Breast epithelium (tissue), 3 donors: Measurements from ENCODE around the gene WIPI1.

Experiments
- POLR2A ChIP-seq: fragments of 450-650 bp; IDR thresholded peaks from one replicate; pipeline ENCODE4 v1.6.1; 2016; ENCODE audit warnings: antibody characterized with exemption, mild to moderate bottlenecking, moderate library complexity
- POLR2AphosphoS5 ChIP-seq, 3 donors: sonication (generic); formaldehyde crosslinking; IDR thresholded peaks; one replicate each; pipeline ENCODE4 v1.6.1; 2017; ENCODE audit warnings: antibody characterized with exemption in 3 of 3
- TF ChIP-seq, protein P1 (sequence below), 3 donors: fragments of 450-650 bp; IDR thresholded peaks; one replicate each; pipeline ENCODE4 v1.5.1; 2016 to 2017; ENCODE audit warnings: antibody characterized with exemption in 3 of 3, mild to moderate bottlenecking in 3 of 3, moderate library complexity in 3 of 3

GRCh38 chr17:68437979-68438822 lies 19.1 kb downstream of the WIPI1 start:
- TF ChIP-seq, protein P1, sequence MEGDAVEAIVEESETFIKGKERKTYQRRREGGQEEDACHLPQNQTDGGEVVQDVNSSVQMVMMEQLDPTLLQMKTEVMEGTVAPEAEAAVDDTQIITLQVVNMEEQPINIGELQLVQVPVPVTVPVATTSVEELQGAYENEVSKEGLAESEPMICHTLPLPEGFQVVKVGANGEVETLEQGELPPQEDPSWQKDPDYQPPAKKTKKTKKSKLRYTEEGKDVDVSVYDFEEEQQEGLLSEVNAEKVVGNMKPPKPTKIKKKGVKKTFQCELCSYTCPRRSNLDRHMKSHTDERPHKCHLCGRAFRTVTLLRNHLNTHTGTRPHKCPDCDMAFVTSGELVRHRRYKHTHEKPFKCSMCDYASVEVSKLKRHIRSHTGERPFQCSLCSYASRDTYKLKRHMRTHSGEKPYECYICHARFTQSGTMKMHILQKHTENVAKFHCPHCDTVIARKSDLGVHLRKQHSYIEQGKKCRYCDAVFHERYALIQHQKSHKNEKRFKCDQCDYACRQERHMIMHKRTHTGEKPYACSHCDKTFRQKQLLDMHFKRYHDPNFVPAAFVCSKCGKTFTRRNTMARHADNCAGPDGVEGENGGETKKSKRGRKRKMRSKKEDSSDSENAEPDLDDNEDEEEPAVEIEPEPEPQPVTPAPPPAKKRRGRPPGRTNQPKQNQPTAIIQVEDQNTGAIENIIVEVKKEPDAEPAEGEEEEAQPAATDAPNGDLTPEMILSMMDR (IDR thresholded peaks at IDR 0.05) = no peak
- TF ChIP-seq POLR2A = no peak
- TF ChIP-seq POLR2AphosphoS5 (IDR thresholded peaks at IDR 0.05) = no peak
